LNCAP (cell line): ENCODE measurements around the gene CYP19A1.

ENCODE experiments used
- CTCF ChIP-seq: fragments of 450-650 bp; IDR thresholded peaks from 2 replicates; pipeline ENCODE4 v1.5.1; 2017; ENCODE audit warnings: mild to moderate bottlenecking

CYP19A1 gene

GRCh38 chr15:51346136-51346535, 7.7 kb upstream of the CYP19A1 start:
- TF ChIP-seq CTCF, result no peak

GRCh38 chr15:51343466-51343865, 5.1 kb upstream of the CYP19A1 start:
- TF ChIP-seq CTCF, result no peak

DNA sequence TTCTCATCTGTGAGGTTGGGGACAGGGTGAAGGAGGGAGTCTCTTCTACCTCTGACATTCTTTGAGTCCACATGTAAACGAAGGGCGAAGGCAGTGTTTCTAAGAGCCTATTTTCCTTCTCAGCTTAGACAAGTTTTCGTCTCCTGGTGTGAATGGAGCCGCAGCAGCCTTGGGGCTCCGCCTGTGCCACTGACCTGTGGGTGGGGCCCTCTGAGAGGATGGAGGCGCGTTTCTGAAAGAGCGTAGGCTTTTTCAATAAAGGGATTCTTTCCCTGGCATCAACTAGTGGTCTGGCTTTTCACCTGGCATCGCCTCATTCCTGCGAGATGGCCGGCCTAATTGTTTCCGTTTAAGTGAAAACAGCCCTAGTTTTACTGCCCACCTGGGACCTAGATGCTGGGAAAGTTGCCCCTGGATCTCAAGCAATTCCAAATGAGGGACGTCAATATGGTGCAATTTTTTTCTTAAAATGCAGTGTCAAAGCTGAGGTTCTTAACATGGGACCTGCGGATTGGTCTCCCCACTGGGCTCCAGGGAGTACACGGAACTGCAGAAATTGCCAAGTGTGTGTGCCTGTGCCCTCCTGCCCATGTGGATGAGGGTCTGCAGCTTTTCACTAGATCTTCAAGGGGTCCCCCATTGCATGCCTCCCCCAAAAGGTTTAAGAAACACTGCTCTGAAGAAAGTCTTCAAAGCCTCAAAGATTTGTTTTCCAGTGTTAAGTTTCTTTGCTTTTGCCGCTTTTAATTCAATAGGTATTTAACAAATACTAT, 4.0 kb upstream of the CYP19A1 start:
- no peak for TF ChIP-seq CTCF

GRCh38 chr15:51341366-51342226, 3.2 kb upstream of the CYP19A1 start, which contains the start of gene GLDN:
GLDN (plus strand) TSS chr15:51341655; CDS start chr15:51341685, 30 bp downstream.
- no peak for TF ChIP-seq CTCF

DNA sequence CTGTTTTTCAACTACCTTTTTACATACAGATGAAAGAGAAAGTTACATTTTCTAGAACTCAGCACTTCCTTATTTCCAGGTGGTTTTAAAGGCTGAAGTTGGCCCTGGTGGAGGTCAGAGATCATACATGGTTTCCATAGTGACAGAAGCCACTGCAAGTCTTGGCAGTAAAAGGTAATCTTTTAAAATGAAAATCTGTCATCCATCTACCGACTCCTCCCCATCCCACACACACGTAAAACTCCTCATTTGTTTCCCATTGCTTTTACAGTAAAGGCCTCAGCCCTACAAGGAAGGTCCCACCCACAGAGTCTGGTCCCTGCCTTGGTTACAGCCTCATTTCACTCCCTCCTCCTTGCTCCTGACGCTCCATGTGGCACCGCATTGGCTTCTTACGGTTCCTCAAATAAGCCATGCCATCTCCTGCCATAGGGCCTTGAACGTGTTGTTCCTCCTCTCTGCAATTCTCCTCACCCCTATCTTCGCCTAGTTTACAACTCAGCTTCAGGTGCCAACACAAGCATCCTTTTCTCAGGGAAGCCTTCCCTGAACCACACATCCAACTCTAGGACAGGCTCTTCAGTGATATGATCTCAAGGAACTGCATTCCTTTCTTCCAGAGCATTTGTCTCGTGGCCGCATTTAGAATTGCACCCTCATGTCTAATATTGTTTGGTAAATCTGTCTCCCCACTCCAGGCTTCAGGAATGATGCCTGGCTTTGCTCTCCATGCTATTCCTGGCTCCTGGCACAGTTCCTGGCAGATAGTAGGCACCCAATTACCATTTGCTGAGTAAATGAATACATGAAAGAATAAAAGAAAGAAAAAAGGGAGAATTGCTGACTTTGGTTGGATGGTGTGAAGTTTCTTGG, 2.6 kb downstream of the CYP19A1 start:
- no peak for TF ChIP-seq CTCF

DNA sequence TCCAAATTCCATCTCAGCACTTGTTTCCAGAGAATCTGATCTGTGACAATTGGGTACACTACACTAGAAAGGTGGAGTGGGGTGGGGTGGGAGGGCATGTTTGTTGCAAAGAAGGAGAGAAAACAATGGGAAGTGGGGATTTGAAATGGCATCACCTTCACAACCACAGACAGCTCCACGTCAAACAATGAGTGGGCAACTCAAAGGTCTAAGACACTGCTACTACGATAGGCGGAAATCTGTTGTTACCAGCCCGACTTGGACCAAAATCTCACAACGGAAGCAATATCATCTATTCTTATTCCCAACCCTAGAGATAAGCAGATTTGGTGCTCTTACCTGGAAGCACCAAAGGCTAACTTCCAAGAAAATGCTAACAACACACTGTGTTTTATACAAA, 3.3 kb downstream of the CYP19A1 start:
- TF ChIP-seq CTCF, result no peak

- TF ChIP-seq CTCF, result no peak
Measured at GRCh38 chr15:51334011-51334451, 4.4 kb downstream of the CYP19A1 start.
